Stromal cell of bone marrow (primary cell): ENCODE measurements around the gene SEMA3C.

ENCODE experiments used
- DNase-seq: peaks from one replicate; pipeline ENCODE4 v3.0.0-alpha.2; 2012; ENCODE audit warnings: low read depth

Gene SEMA3C

GRCh38 chr7:80918909-80919721 lies at the start of gene SEMA3C:
TSS of gene SEMA3C (minus strand) at chr7:80919051. CDS start at chr7:80916781, 2,270 bp downstream.
- DNase-seq, result peak; percentile 94

DNA sequence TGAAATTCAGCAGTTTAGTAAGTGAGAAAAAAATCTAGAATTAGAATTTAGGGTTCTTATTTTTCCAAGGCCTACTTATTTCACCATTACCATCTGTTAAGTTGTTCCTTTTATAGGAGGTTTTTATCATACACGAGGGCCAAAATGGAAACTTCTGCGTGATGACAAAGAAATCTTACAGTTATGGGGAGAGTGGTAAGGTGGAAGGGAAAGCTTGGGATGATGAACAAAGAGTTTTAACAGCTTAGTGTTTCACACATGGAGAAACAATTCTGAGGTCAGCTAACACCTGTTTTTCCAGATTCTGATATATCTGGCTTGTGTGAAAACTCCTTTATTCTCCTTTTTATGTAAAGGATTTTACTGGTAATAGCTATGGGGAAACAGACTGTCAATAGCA lies 49.8 kb upstream of the SEMA3C start:
- no peak for DNase-seq

- no peak for DNase-seq
Observed at GRCh38 chr7:80967917-80968297, 49.1 kb upstream of the SEMA3C start.

DNA sequence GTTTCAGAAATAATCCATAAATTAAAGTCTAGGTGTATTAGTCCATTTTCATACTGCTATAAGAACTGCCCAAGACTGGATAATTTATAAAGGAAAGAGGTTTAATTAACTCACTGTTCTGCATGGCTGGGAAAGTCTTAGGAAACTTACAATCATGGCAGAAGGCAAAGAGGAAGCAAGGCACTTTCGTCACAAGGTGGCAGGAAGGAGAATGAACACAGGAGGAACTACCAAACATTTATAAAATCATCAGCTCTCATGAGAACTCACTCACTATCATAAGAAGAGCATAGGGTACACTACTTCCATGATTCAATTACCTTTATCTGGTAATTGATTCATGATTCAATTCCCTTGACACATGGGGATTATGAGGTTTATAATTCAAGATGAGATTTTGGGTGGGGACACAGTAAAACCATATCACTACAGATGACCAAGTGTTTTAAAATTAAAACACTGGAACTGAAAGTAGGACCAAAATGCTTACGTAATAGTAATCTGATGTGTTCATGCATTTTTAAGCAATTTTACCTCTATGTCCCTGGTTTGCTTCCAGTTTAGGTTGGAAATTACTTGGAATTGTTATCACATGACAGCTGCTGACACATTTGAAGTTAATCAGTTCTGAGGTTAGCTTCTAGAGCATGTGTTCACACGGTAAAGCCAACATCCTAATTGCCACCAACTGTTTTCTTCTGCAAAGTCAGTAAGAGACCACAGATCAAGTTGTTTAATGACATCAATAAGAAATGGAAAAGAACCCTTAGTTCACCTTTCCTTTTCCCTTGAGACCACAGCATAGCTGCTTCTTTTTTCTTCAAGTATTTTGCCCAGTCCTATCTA lies 48.4 kb upstream of the SEMA3C start:
- DNase-seq, result no peak

- DNase-seq, result no peak
Observed at GRCh38 chr7:80960244-80960795, 41.5 kb upstream of the SEMA3C start.

DNA sequence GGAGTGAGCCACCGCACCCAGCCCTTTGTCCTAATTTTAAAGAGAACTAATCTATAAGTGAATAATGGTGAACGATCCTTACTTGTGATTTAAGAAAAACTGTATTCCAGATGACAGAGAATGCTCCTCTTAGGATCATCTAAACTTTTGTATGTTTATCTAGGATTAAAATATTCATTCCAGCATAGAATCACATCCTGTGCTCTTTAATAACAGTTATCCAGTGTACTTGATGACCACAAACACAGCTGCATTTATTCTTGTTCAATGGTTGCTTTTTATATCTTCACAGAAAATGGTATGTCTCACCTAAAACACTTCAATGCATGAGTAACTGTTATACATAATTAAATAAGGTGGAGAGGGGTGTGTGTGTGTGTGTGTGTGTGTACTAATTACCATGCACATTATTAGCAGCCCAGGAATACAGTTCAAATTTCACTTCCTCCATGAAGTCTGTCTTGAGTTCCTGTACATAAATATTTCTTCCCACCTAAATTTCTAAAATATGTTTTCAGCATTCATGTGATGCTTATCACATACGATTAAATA lies 38.5 kb upstream of the SEMA3C start:
- no peak for DNase-seq

DNA sequence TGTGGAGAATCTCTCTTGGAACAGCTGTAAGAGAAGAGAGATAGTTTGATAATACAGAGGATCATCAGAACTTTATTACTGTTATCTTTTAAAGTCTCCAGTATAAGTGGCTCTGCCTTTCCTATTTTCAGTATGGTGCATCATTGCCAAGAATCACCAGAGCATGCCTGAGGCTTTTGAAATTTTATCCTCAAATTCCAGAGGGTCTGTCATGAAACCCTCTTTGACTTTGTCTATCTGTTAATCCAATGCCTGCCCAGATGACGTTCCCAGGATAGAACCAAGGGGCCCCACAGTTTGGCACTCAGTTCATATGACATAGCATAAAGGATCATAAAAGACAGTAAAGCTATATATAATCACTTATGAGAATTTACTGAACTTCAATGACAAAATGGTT lies 35.3 kb upstream of the SEMA3C start:
- DNase-seq, result no peak

DNA sequence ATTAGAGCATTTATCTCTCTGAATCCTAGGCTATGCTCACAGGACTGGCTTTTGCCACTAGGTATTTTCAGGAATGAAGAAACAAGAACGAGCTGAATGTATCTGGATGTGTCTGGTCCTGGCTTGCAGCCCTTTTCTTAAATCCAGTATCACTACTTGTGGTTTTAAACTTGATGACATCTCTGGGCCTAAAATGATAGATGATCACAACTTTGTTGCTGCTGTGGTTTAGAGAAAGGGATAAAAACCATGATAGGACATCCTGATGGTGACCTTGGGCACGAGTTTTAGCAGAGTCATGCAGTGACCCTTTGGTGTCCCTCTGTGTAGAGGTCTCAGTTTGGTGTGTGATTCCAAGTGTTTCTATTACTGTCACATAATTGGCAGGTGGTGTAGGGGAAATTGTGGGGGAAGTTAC lies 31.7 kb upstream of the SEMA3C start:
- DNase-seq, result no peak

DNA sequence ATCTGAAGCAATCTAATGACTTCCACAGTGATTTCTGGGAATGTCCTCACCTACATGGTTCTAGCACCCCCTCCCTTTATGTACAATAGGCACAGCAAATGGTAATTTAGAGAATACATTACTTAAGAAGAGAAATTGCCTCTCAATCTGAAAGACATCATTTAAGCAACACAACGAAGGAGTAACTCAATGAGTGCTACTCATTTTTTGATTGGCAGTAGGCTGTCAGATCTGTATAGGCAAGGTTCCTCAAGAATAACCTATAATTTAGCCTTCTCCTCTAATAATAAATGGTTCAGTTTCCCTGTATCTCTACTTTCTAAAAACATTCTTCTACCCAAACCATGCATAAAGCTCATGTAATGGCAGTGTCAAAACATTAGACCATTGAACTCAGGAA lies 30.6 kb upstream of the SEMA3C start:
- DNase-seq, result no peak

DNA sequence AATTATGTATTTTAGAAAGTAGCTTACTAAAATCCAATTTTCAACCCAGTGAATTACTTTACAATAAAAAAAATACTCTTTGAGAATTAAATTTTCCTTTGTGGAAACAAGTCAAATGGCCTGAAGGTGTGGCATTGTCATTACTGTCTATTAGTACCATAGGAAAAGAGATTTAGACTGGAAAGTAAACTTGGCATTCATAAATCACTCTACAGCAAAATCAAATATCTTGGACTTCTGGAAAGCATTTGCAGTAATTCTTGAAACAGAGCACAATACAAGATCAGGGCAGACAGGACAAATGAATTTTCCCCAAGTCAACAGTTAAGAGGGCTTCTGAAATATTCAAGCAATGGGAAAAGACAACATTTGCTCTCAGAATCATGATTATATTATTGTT lies 28.0 kb upstream of the SEMA3C start:
- no peak for DNase-seq

DNA sequence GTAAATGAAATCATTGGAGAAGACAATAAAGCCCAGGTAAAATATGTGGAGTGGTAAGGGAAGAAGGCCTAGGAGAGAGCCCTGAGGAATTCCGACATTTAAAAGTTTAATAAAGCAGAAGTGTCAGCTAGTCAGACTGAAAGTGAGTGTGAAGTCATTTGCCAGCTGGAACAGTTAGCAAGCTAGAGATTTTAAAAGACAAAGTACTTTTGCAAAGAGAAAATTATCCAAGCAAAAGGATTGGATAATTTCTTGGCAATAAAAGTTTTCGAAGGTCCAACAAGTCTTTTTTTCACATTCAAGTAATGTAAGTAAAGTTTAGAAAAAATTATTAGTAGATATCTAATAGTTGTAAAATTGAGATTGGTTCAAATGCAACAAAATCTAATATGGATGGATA lies 27.1 kb upstream of the SEMA3C start:
- DNase-seq, result no peak

- no peak for DNase-seq
Observed at GRCh38 chr7:80943342-80943741, 24.5 kb upstream of the SEMA3C start.

DNA sequence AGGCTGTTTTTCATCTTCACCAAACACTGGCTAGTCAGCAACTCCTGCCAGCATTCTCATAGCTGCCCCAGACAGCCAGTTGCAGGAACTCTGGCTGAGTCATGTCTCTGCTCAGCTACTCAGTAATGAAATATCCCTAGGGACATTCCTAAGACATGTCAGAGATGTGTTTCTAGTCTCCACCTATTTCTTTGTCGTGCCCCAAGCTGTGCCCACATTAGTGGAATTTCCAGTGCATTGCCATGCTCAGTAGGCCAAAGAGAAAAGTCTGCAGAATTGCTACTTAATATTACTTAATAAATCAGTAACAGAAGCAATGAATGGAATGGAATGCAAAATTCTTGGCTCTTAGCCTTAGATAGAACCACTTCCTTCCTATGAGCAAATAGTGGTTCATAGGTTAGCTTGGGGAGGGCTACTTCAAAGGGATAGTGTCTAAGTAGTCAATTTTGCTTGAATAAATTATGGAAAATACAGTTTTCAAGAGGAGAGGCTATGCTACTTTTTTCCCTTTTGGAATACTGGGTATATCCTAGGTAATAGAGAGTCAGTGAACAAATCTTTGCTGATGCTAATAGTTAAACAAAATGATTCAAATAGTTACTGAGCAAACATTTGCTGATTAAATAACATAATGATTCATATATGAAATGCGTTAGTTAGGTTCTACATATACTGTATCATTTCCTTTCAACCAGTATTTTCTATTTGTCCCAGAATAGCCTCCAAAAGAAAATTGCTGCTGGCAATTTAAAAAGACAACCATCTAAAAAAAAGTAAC lies 23.6 kb upstream of the SEMA3C start:
- peak; percentile 95 for DNase-seq

- DNase-seq, result peak; percentile 73
Observed at GRCh38 chr7:80941208-80941758, 22.4 kb upstream of the SEMA3C start.

- no peak for DNase-seq
Observed at GRCh38 chr7:80940539-80941207, 21.8 kb upstream of the SEMA3C start.

DNA sequence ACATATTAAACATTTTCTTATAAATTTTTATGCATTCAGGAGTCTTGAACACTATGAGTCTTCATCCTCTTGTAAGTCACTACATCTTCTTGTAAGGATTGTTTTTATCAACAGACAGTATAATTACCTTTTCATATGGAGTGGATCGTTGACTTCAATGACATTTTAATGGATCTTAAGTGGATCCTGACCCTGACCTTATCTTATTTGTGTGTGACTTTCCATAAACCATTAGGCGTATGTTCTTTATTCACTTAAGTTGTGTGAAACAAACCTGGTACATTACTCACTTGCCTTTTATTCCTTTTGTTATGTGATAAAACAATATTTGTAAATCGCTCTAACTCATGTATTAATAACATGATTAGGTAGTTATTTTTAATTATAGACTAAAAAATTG lies 18.5 kb upstream of the SEMA3C start:
- no peak for DNase-seq

DNA sequence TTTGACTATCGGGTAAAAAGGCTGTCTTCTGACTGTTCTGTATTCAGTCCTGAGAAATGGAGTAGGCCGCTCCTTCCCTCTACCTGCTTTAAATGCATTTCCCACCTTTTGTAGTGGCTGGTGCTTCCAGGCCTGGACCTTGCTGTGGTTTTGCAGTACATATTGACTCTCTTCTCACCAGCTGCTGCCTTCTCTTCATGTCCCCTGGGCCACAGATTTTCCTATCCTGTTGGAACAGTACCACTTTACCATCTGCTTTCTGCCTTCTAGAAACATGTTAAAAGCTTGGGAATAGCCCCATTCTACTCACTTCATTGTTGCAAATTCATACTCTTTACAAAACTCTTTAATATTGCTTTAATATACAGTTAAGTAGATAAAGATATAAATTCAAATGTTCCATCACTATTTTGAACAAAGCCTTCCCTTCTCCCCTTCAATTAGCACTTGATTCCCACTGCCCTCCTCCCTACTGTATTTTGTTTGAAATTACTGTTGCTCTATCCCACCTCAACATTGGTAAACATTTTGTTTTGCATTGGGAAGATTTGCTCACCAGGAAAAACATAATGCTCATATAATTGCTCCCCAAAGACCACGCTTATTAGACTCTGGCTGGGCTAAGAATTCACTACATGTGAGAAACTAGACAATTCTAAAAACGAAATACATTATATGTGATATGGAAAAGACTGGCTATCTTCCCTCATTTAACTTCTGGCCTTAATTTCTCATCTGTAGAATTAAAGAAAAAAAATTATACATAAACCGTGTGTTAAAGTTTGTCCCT lies 17.3 kb upstream of the SEMA3C start:
- DNase-seq, result no peak

- DNase-seq, result no peak
Observed at GRCh38 chr7:80934321-80934720, 15.5 kb upstream of the SEMA3C start.

- no peak for DNase-seq
Observed at GRCh38 chr7:80932536-80932935, 13.7 kb upstream of the SEMA3C start.

- no peak for DNase-seq
Observed at GRCh38 chr7:80929619-80930018, 10.8 kb upstream of the SEMA3C start.
